HUES64 (cell line): ENCODE measurements around the gene ADARB1.

Experiments
- H3K27ac ChIP-seq: 2 replicates; pipeline ENCODE4 v1.7.0; 2013; ENCODE audit warnings: low read depth, low read length, inconsistent platforms
- H3K27me3 ChIP-seq: 2 replicates; pipeline ENCODE4 v1.6.1; 2013; ENCODE audit warnings: mild to moderate bottlenecking, low read length; ENCODE audit not compliant: insufficient read depth
- H3K36me3 ChIP-seq: 2 replicates; pipeline ENCODE4 v1.6.1; 2013; ENCODE audit warnings: mild to moderate bottlenecking, low read length; ENCODE audit not compliant: insufficient read depth
- H3K4me1 ChIP-seq: 2 replicates; pipeline ENCODE4 v1.6.1; 2013; ENCODE audit warnings: mild to moderate bottlenecking, low read length, moderate library complexity; ENCODE audit not compliant: insufficient read depth
- H3K4me3 ChIP-seq: 2 replicates; pipeline ENCODE4 v1.5.1; 2013; ENCODE audit warnings: mild to moderate bottlenecking, low read length, moderate library complexity
- H3K9ac ChIP-seq: 2 replicates; pipeline ENCODE4 v1.6.1; 2013; ENCODE audit warnings: mild to moderate bottlenecking, low read depth, low read length
- H3K9me3 ChIP-seq: 2 replicates; pipeline ENCODE4 v1.6.1; 2013; ENCODE audit warnings: low read depth, low read length; ENCODE audit not compliant: insufficient read depth
- WGBS: fragments of 150-250, 120-280 bp; methylation state at CpG from one replicate; pipeline ENCODE4 v1.1.7; 2013; ENCODE audit warnings: missing lambda C conversion rate; 5-methylcytosine and 5-hydroxymethylcytosine counted together

The ADARB1 gene

DNA sequence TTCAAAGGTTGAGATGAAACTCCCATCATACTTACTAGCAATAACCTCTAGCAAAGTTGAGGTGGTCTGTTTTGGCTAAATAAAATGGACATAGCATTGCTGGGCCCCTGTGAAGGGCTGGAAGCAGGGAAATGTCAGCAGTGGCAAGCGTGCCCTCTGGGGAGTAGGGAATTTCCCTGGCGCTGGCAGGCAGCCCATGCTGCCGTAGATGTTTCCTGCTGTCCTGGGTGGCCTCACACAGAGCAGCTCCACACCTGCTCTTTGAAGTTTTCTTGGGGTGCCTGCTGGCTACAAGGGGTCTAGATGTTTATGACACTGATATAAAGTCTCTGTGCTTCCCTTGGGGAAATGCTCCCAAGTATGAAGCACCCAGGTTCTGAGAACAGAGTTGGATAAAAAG lies 30.2 kb downstream of the ADARB1 start:
- WGBS: 86% methylated on average over 3 of the region's 3 CpGs
- Histone ChIP-seq H3K27me3 (no peaks in the 10 kb centered on the region), H3K27ac (no peak overlapping the region), H3K9me3 (no peaks in the 10 kb centered on the region), H3K4me1 (peaks cover 7% of the 10 kb centered on the region; the same call in 1 of the 2 replicates), H3K36me3 (no peaks in the 10 kb centered on the region), H3K4me3 (no peak overlapping the region), H3K9ac (no peak overlapping the region)

DNA sequence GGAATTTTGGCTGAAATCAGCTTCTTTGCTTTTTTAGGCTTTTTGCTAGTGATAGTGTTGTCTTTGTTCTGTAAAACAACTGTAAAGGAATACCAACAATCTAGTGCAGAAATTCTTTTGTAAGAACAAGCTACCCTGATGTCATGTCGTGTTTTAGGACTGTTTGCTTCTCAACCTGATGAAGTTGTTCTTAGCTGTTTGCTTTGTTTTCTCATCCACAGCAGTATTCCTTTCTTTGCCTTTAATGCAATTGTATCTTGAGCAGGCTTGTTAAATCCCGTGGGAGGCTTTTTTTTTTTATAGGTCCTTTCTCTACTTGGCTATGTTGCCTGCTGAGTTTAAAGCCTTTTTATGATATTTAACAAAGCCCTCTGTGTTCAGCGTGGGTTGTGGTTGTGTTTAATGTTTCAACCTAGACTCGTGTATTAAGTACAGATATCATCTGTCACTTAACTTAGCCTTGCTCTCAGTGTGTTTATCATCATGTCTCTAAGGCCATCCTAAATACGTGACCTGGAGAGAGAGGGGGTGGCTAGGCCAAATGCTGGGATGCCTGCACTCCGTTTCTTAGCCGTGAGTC lies 31.6 kb downstream of the ADARB1 start:
- Histone ChIP-seq H3K4me3 (no peak overlapping the region), H3K27me3 (no peaks in the 10 kb centered on the region), H3K9me3 (no peaks in the 10 kb centered on the region), H3K36me3 (no peaks in the 10 kb centered on the region), H3K27ac (no peak overlapping the region), H3K9ac (no peak overlapping the region), H3K4me1 (peaks cover 7% of the 10 kb centered on the region; the same call in 1 of the 2 replicates)
- 81% methylated on average over 6 of the region's 7 CpGs for WGBS

DNA sequence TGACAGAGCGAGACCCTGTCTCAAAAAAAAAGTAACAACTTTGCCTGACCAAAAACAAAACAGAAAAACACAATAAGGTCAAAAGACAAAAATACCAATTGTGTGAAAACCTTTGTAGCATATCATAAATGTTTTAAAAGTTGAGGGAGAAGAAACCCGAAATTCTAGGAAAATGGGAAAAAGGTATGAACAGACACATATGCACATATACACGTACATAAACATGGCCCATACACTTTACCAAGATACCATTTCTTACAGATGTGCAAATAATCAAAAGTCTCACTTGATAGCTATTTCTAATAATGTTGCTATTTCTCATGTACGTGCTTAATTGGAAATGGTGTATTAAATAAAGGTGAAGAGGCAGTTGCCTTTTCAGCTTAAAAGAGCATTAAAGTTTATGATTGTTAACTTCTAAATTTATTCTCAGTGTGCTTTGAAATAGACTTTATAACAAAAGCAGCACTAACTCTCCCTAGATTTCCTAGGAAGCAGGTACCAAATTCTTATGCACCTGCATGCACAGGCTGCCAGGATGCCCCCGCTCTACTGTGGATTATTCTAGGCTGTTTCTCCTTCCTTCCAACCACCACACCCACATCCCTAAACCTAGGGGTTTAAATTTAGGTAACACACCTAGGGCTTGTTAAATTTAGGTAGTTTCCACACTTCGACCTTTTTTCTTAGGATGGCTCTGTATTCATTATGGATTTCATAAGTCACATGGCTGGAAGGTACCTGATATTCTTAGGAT lies 33.8 kb downstream of the ADARB1 start:
- no peak overlapping the region for H3K9ac ChIP-seq
- H3K36me3 ChIP-seq: no peaks in the 10 kb centered on the region
- 86% methylated on average over 3 of the region's 6 CpGs for WGBS
- no peak overlapping the region for H3K27ac ChIP-seq
- peaks cover 4% of the 10 kb centered on the region; the same call in 1 of the 2 replicates for H3K4me1 ChIP-seq
- no peak overlapping the region for H3K4me3 ChIP-seq
- no peaks in the 10 kb centered on the region for H3K27me3 ChIP-seq
- H3K9me3 ChIP-seq: no peaks in the 10 kb centered on the region

DNA sequence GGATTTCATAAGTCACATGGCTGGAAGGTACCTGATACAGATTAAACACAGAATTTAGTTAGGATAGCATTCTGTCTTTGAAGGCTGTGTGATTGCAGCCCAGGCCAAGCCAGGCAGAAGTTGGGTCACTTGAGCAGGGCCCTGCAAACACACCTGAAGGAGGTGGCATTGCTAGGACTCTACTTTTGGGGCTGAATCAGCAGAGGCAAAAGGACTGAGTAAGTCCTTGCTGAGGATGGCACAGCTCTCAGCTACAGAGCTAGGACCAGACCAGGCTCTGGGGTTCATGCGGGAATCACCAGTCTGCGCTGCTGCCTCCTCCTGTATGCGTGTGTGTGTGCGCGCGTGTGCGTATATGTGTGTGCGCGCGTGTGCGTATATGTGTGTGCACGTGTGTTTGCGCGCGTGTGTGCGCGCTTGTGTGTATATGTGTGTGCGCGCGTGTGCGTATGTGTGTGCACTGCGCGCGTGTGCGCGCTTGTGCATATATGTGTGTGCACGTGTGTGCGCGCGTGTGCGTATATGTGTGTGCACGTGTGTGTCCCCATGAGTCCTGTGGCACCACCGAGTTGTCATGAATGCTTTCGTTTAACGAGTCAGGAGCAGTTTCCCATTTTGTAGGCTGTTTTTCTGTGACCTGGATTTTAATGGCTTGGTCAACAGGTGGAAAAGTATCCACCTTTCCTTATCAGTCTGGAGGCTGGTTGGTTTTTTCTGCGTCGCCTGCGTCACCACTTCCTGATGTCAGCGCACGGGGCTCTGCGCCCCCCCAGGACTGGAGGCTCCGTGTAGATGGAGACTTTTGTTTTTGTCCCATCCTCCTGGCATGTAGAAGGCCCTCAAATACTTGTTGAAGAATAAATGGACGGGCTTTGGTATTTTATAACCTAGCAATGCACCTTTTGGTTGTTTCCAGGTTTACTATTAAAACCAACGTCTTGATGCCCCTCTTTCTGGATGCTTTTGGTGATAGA lies 34.7 kb downstream of the ADARB1 start:
- no peak overlapping the region for H3K9ac ChIP-seq
- no peaks in the 10 kb centered on the region for H3K27me3 ChIP-seq
- H3K4me3 ChIP-seq: no peak overlapping the region
- peaks cover 4% of the 10 kb centered on the region; the same call in 1 of the 2 replicates for H3K4me1 ChIP-seq
- 95% methylated on average over 44 of the region's 44 CpGs for WGBS
- no peaks in the 10 kb centered on the region for H3K9me3 ChIP-seq
- H3K36me3 ChIP-seq: no peaks in the 10 kb centered on the region
- no peak overlapping the region for H3K27ac ChIP-seq

DNA sequence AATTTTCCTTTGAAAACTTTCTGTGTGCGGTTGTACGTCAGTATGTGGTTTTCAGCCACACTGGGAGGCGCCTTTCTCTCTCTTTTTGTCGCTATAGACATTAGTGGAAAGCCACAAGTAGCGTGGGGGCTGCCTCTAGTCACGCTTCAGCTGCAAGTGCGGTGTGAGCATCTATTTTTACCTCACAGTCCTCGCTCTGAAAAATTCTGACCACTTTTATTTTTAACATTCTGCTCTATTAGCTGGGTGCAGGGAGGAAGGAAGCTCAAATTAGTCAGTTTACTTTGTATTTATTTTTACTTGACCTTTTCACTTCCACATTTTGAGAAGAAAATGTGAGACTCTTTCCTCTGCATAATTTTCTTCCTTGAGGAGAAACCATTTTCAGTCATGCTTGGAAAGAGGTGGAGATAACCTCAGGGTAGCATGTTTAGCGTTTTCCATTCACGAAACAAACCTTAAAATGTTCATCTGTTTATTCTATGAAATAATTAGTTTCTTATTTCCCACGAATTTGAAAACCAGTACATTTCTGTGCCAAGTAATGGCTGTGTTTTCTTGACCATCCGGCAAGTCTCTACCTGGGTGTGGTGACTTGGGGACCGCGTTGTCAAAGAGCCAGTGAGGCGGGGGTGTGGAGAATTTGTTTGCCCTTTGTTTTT lies 35.6 kb downstream of the ADARB1 start:
- Histone ChIP-seq H3K27me3 (no peaks in the 10 kb centered on the region), H3K36me3 (no peaks in the 10 kb centered on the region), H3K4me1 (peaks cover 4% of the 10 kb centered on the region; the same call in 1 of the 2 replicates), H3K9ac (no peak overlapping the region), H3K4me3 (no peak overlapping the region), H3K27ac (no peak overlapping the region), H3K9me3 (no peaks in the 10 kb centered on the region)
- 92% methylated on average over 11 of the region's 15 CpGs for WGBS

DNA sequence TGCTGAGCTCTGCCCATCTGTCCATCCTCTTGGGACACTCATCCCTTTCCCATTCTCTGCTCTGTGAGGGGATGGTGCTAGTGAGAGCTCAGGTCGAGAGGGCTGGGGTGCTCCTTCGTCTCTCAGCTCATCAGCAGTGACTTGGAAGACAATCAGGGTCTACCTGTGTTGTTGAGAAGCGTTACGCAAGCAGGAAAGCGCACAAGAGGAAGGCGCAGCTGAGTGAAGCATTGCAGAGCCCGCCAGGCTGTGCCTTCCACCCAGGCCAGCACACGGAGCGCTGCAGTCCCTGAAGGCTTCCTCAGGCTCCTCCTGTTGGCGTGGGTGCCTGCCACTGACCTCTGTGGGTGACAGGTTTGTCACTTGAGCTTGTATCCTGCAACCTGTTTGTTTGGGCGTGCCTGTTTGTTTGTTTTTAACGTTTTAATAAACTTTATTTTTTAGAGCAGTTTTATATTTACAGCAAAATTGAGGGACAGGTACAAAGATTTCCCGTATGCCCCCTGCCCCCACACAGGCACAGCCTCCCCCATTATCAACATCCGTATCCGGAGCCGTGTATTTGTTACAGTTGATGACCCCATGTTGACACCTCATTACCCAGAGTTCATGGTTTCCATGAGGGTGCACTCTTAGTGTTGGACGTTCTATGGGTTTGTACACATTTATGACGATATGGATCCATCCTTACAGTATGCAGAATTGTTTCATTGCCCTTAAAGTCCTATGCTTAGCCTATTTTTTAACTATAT lies 36.7 kb downstream of the ADARB1 start:
- no peaks in the 10 kb centered on the region for H3K9me3 ChIP-seq
- H3K27ac ChIP-seq: no peak overlapping the region
- no peaks in the 10 kb centered on the region for H3K27me3 ChIP-seq
- H3K9ac ChIP-seq: no peak overlapping the region
- no peaks in the 10 kb centered on the region for H3K36me3 ChIP-seq
- no peaks in the 10 kb centered on the region; the same call in 1 of the 2 replicates for H3K4me1 ChIP-seq
- no peak overlapping the region for H3K4me3 ChIP-seq
- 92% methylated on average over 17 of the region's 18 CpGs for WGBS

DNA sequence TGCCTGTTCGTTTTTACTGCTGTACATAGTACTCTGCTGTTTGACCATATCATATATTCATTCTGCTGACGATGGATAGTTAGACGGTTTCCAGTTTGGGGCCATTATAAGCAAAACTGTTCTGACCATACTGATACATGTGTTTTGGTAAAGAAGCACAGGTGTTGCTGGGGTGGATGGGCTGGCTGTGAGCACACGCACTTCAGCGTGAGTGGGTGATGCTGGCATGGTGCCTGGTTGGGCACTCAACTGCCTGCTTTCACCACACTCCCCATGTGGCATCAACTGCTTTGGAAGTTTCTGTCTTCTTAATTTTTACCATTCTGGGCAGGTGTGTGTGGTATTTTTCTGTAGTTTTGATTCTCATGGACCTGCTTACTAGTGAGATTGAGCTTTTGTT lies 37.3 kb downstream of the ADARB1 start:
- Histone ChIP-seq H3K36me3 (no peaks in the 10 kb centered on the region), H3K4me3 (no peak overlapping the region), H3K4me1 (no peaks in the 10 kb centered on the region; the same call in 1 of the 2 replicates), H3K9me3 (no peaks in the 10 kb centered on the region), H3K27me3 (no peaks in the 10 kb centered on the region), H3K27ac (no peak overlapping the region), H3K9ac (no peak overlapping the region)
- 97% methylated on average over 5 of the region's 5 CpGs for WGBS

DNA sequence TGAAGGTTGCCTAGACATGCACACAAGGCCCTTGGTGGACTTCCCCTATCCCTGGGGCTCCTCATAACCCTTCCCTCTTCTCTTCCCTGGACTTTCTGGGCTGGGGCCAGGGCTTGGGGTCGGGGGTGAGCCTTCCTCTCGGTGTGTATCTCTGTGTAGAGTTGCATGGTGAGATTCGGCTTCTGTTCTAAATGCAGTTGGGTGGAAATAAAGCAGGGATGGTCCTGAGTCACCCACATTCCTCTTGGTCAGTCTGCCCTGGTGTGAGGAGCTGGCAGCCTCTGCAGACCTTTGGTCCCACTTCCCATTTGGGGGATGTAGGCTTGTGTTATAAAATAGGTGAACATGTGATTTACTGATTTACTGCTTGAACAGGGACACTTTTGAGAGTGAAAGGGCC lies 38.0 kb downstream of the ADARB1 start:
- no peaks in the 10 kb centered on the region for H3K9me3 ChIP-seq
- H3K27ac ChIP-seq: no peak overlapping the region
- no peak overlapping the region for H3K9ac ChIP-seq
- H3K27me3 ChIP-seq: no peaks in the 10 kb centered on the region
- H3K4me1 ChIP-seq: no peaks in the 10 kb centered on the region; the same call in 1 of the 2 replicates
- no peak overlapping the region for H3K4me3 ChIP-seq
- WGBS: 85% methylated on average over 3 of the region's 3 CpGs
- no peaks in the 10 kb centered on the region for H3K36me3 ChIP-seq

DNA sequence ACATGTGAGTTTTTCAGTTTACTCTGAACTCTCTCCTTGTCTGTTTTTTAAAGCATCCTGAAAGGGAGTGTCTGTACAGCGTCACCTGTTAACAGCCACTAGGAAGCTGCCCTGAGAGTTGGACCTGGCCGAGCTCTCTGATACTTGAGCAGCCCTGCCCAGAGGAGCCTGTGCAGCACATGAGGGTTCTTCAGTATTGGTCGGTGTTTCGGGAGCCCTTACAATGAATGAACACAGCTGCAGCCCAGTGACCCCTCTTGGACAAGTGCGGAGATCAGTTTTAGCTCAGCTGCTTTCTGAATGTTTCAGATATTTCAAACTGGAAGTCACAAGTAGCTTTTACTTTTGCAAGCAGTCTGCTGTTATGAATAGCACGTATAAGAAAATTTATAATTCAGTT lies 39.2 kb downstream of the ADARB1 start:
- no peak overlapping the region for H3K27ac ChIP-seq
- no peak overlapping the region for H3K4me3 ChIP-seq
- H3K9me3 ChIP-seq: no peaks in the 10 kb centered on the region
- no peaks in the 10 kb centered on the region; the same call in 1 of the 2 replicates for H3K4me1 ChIP-seq
- no peak overlapping the region for H3K9ac ChIP-seq
- WGBS: 94% methylated on average over 6 of the region's 6 CpGs
- H3K27me3 ChIP-seq: no peaks in the 10 kb centered on the region
- H3K36me3 ChIP-seq: no peaks in the 10 kb centered on the region

DNA sequence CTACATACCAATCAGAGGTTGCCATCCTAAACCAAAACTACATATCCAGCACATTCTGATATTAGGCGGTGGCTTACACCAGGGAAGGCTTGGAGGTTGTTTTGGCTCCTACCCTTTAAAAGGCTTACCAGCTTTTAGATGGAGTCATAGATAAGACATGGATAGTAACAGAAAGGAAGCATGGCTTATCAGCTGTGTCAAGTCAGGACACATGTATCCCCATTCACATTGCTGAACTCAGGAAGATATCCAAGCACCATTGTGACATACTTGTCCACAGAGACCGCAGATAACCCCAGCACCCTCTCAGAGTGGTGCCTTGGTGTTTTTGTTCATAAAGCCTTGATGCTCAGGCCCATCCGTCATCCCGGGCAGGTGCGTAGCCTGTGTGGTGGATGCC lies 39.7 kb downstream of the ADARB1 start:
- Histone ChIP-seq H3K4me3 (no peak overlapping the region), H3K9ac (no peak overlapping the region), H3K27me3 (no peaks in the 10 kb centered on the region), H3K9me3 (no peaks in the 10 kb centered on the region), H3K36me3 (no peaks in the 10 kb centered on the region), H3K4me1 (no peaks in the 10 kb centered on the region; the same call in 1 of the 2 replicates), H3K27ac (no peak overlapping the region)
- WGBS: 92% methylated on average over 5 of the region's 5 CpGs
